Liver (tissue), 10 donors: Measurements from ENCODE around the gene PTCH2. TPM values are rescaled to one million over a fixed set of nuclear protein-coding genes. Genes with fewer than 3 reads are reported as not detected.
A peak's percentile ranks its signal among the peaks of the same experiment; 100 is the strongest.

Experiments
- DNase-seq: peaks from one replicate; pipeline ENCODE4 v3.0.0-alpha.2; 2017; ENCODE audit warnings: low spot score
- H3K27ac ChIP-seq, 2 donors: one replicate each; pipeline ENCODE4 v1.7.0; 2013; ENCODE audit warnings: inconsistent platforms in 2 of 2, low read length in 2 of 2, control low read depth in 1 of 2, low read depth in 1 of 2, mild to moderate bottlenecking in 1 of 2
- H3K27me3 ChIP-seq, 4 donors: one replicate each; pipeline versions ENCODE4 v1.6.1 to v1.7.0; 2013; ENCODE audit warnings: low read length in 3 of 4, inconsistent platforms in 1 of 4, mild to moderate bottlenecking in 1 of 4, moderate library complexity in 1 of 4; ENCODE audit not compliant: control insufficient read depth in 4 of 4, insufficient read depth in 4 of 4
- H3K36me3 ChIP-seq, 4 donors: one replicate each; pipeline versions ENCODE4 v1.6.1 to v1.7.0; 2013; ENCODE audit warnings: low read length in 3 of 4, mild to moderate bottlenecking in 3 of 4, low read depth in 1 of 4, moderate library complexity in 1 of 4; ENCODE audit not compliant: control insufficient read depth in 4 of 4, insufficient read depth in 3 of 4
- H3K4me1 ChIP-seq, 4 donors: one replicate each; pipeline versions ENCODE4 v1.6.1 to v1.7.0; 2013; ENCODE audit warnings: low read length in 3 of 4, mild to moderate bottlenecking in 3 of 4, moderate library complexity in 1 of 4; ENCODE audit not compliant: control insufficient read depth in 4 of 4, insufficient read depth in 4 of 4
- H3K4me3 ChIP-seq, 3 donors: one replicate each; pipeline versions ENCODE4 v1.6.1 to v1.7.0; 2013; ENCODE audit warnings: low read length in 3 of 3, control low read depth in 1 of 3, low read depth in 1 of 3, mild to moderate bottlenecking in 1 of 3
- H3K9ac ChIP-seq, 2 donors: one replicate each; pipeline ENCODE4 v1.7.0; 2013; ENCODE audit warnings: low read length in 2 of 2, mild to moderate bottlenecking in 2 of 2, moderate library complexity in 2 of 2, control low read depth in 1 of 2, low read depth in 1 of 2
- H3K9me3 ChIP-seq, 4 donors: one replicate each; pipeline versions ENCODE4 v1.6.1 to v1.7.0; 2013; ENCODE audit warnings: low read length in 3 of 4; ENCODE audit not compliant: control insufficient read depth in 4 of 4
- ATF3 ChIP-seq: IDR thresholded peaks from 2 replicates; pipeline ENCODE4 v1.6.1; 2016; ENCODE audit warnings: antibody characterized with exemption
- EGR1 ChIP-seq, 2 donors: IDR thresholded peaks; 2 replicates each; pipeline ENCODE4 v1.6.1; 2016 to 2018; ENCODE audit warnings: antibody characterized with exemption in 2 of 2, low read depth in 2 of 2
- FOXA1 ChIP-seq: IDR thresholded peaks from 2 replicates; pipeline ENCODE4 v1.6.1; 2016; ENCODE audit warnings: antibody characterized with exemption
- FOXA2 ChIP-seq: IDR thresholded peaks from 2 replicates; pipeline ENCODE4 v1.6.1; 2016; ENCODE audit warnings: antibody characterized with exemption
- GABPA ChIP-seq, 2 donors: IDR thresholded peaks in 1 of 2; conservative IDR thresholded peaks in 1 of 2; 2 replicates each; pipeline ENCODE4 v1.6.1; 2016; ENCODE audit warnings: antibody characterized with exemption in 2 of 2, mild to moderate bottlenecking in 1 of 2, moderate library complexity in 1 of 2
- HNF4A ChIP-seq, 2 donors: conservative IDR thresholded peaks; 2 replicates each; pipeline ENCODE4 v1.6.1; 2016; ENCODE audit warnings: antibody characterized with exemption in 2 of 2, mild to moderate bottlenecking in 2 of 2
- JUND ChIP-seq, 2 donors: IDR thresholded peaks; 2 replicates each; pipeline ENCODE4 v1.6.1; 2016; ENCODE audit warnings: antibody characterized with exemption in 2 of 2
- MAX ChIP-seq: IDR thresholded peaks from 2 replicates; pipeline ENCODE4 v1.6.1; 2016; ENCODE audit warnings: antibody characterized with exemption
- NR2F2 ChIP-seq: IDR thresholded peaks from 2 replicates; pipeline ENCODE4 v1.6.1; 2016; ENCODE audit warnings: antibody characterized with exemption
- RAD21 ChIP-seq, 2 donors: IDR thresholded peaks; 2 replicates each; pipeline ENCODE4 v1.6.1; 2016; ENCODE audit warnings: antibody characterized with exemption in 2 of 2, mild to moderate bottlenecking in 2 of 2
- REST ChIP-seq: IDR thresholded peaks from 2 replicates; pipeline ENCODE4 v1.6.1; 2016; ENCODE audit warnings: antibody characterized with exemption, mild to moderate bottlenecking
- RXRA ChIP-seq, 2 donors: IDR thresholded peaks; 2 replicates each; pipeline ENCODE4 v1.6.1; 2017 to 2018; ENCODE audit warnings: antibody characterized with exemption in 2 of 2, mild to moderate bottlenecking in 1 of 2
- SP1 ChIP-seq: IDR thresholded peaks from 2 replicates; pipeline ENCODE4 v1.6.1; 2018; ENCODE audit warnings: antibody characterized with exemption, mild to moderate bottlenecking
- TAF1 ChIP-seq: conservative IDR thresholded peaks from 2 replicates; pipeline ENCODE4 v1.6.1; 2016; ENCODE audit warnings: antibody characterized with exemption, mild to moderate bottlenecking
- YY1 ChIP-seq: IDR thresholded peaks from 2 replicates; pipeline ENCODE4 v1.6.1; 2016; ENCODE audit warnings: antibody characterized with exemption, mild to moderate bottlenecking
- ZBTB33 ChIP-seq: IDR thresholded peaks from 2 replicates; pipeline ENCODE4 v1.6.1; 2016; ENCODE audit warnings: antibody characterized with exemption
- WGBS: extraction: QIAGEN DNeasy Blood & Tissue Kit; methylation state at CpG from one replicate; pipeline ENCODE4 v1.1.7; 2013; 5-methylcytosine and 5-hydroxymethylcytosine counted together
- polyA plus RNA-seq, 2 donors: library from polyadenylated mRNA; stranded (reverse) in 1 of 2; unstranded in 1 of 2; fragments of 200-250 nt in 1 of 2; fragments of >200 nt in 1 of 2; fragmentation: Nextera tagmentation in 1 of 2; extraction: Ambion mirVana in 1 of 2; gene quantifications; one replicate each; pipeline versions ENCODE4 v1.2.1 to v1.2.3, GENCODE V29; 2013 to 2015
- small RNA-seq: library from RNA; depleted of rRNA; stranded (forward); fragments of <200 nt; gene quantifications from one replicate; pipeline ENCODE3, GENCODE V24; 2014
- total RNA-seq, 2 donors: library from RNA; depleted of rRNA; stranded (reverse); fragments of >200 nt; gene quantifications; one replicate each; pipeline ENCODE4 v1.2.3, GENCODE V29; 2014
- donor health status: healthy.
- donor health status: healthy.
- donor health status: healthy.
- donor health status: healthy.
- donor health status: healthy.

The PTCH2 gene
- total and polyA plus RNA-seq, 4 donors, result 0.14 to 0.24 (median 0.16) TPM

GRCh38 chr1:44775078-44775929 lies 67.7 kb downstream of the PTCH2 start, which contains the start of gene RPS8:
RPS8 (plus strand) TSS chr1:44775540; CDS start chr1:44775597, 57 bp downstream.
- WGBS, result under 1% methylated on average over 65 of the region's 65 CpGs
- peaks cover 0 to 17% (median 8%) of the 10 kb centered on the region in 4 donors for H3K4me1 ChIP-seq

More at GRCh38 chr1:44775078-44775929, 67.7 kb downstream of the PTCH2 start, which contains the start of gene RPS8:
- Histone ChIP-seq H3K4me3 (peak within 1 kb of the TSS; percentile 75 to 97 (median 96)), H3K9ac (peak within 1 kb of the TSS; percentile 96 to 99), H3K27ac (peak within 1 kb of the TSS; percentile 92 to 99), H3K36me3 (peaks cover 5 to 26% (median 16%) of the 10 kb centered on the region in 4 donors), H3K9me3 (no peaks in the 10 kb centered on the region), H3K27me3 (no peaks in the 10 kb centered on the region)
- TF ChIP-seq TAF1 (peak; percentile 97), JUND (IDR thresholded peaks at IDR 0.05) (peak in 1 of 2 donors; percentile 31), FOXA1 (no peak), MAX (peak; percentile 76), SP1 (peak; percentile 75), ATF3 (no peak), GABPA (IDR thresholded peaks at IDR 0.05 in 1 of 2, conservative IDR thresholded peaks at IDR 0.05 in 1 of 2) (peak in 1 of 2 donors; percentile 60), ZBTB33 (peak; percentile 94), RAD21 (IDR thresholded peaks at IDR 0.05) (peak in 1 of 2 donors; percentile 32), HNF4A (conservative IDR thresholded peaks at IDR 0.05) (no peak), NR2F2 (peak; percentile 77), RXRA (IDR thresholded peaks at IDR 0.05) (peak; percentile 57 to 65), YY1 (peak; percentile 92), FOXA2 (no peak), EGR1 (IDR thresholded peaks at IDR 0.05; ENCODE audit: low read depth in 2 of 2) (no peak), REST (peak; percentile 91)
- peak; percentile 91 for DNase-seq

Small RNA genes within 50 kb of the gene (small RNA-seq; reads per million reads assigned to genes)
- gene AL136380.1 (not detected), gene SNORD38A (58.1 reads per million, percentile 97 among the genes with 10 or more reads in this experiment), gene SNORD38B (not detected), gene SNORD46 (1,727 reads per million, percentile 99 among the genes with 10 or more reads in this experiment), gene SNORD55 (not detected)

Other genes starting within 250 kb of the PTCH2 start
- gene TMEM53, start 168.8 kb downstream of the PTCH2 start, total RNA-seq, result 10 to 100 TPM in 1 of 2 donors, 1 to 10 TPM in 1; 9.9 to 23.6 TPM
- 10 to 100 TPM; 35.2 to 89.2 TPM for gene TMEM53, start 168.8 kb downstream of the PTCH2 start, polyA plus RNA-seq
- gene ARMH1, start 168.5 kb downstream of the PTCH2 start, total RNA-seq, result 10 to 100 TPM in 1 of 2 donors, 1 to 10 TPM in 1; 3.0 to 20.3 TPM
- 1 to 10 TPM; 2.2 to 8.0 TPM for gene ARMH1, start 168.5 kb downstream of the PTCH2 start, polyA plus RNA-seq
- not detected for gene RNU5D-1, start 112.1 kb downstream of the PTCH2 start, total RNA-seq
- not detected for gene RNU5D-1, start 112.1 kb downstream of the PTCH2 start, polyA plus RNA-seq
- gene KIF2C, start 103.4 kb downstream of the PTCH2 start, total RNA-seq, result 10 to 100 TPM in 1 of 2 donors, under 1 TPM in 1; 0.17 to 26.7 TPM
- gene KIF2C, start 103.4 kb downstream of the PTCH2 start, polyA plus RNA-seq, result 1 to 10 TPM in 1 of 2 donors, under 1 TPM in 1; 0.21 to 1.3 TPM
- 100 to 1,000 TPM; 474 to 891 TPM for gene RPS8, start 67.7 kb downstream of the PTCH2 start, total RNA-seq
- 100 to 1,000 TPM; 258 to 676 TPM for gene RPS8, start 67.7 kb downstream of the PTCH2 start, polyA plus RNA-seq
- gene BEST4, start 55.1 kb downstream of the PTCH2 start, total RNA-seq, result under 1 TPM in 1 of 2 donors, not detected in 1; 0.05 TPM
- gene BEST4, start 55.1 kb downstream of the PTCH2 start, polyA plus RNA-seq, result not detected
- gene PLK3, start 42.9 kb downstream of the PTCH2 start, total RNA-seq, result 1 to 10 TPM; 2.3 to 5.7 TPM
- gene PLK3, start 42.9 kb downstream of the PTCH2 start, polyA plus RNA-seq, result 1 to 10 TPM; 1.5 to 2.2 TPM
- gene DYNLT4, start 35.9 kb downstream of the PTCH2 start, total RNA-seq, result under 1 TPM in 1 of 2 donors, not detected in 1; 0.50 TPM
- gene DYNLT4, start 35.9 kb downstream of the PTCH2 start, polyA plus RNA-seq, result under 1 TPM in 1 of 2 donors, not detected in 1; 0.29 TPM
- 1 to 10 TPM; 1.3 to 3.1 TPM for gene BTBD19, start 34.7 kb downstream of the PTCH2 start, total RNA-seq
- gene BTBD19, start 34.7 kb downstream of the PTCH2 start, polyA plus RNA-seq, result 1 to 10 TPM; 2.5 to 2.7 TPM
- gene EIF2B3, start 143.3 kb upstream of the PTCH2 start, total RNA-seq, result 10 to 100 TPM; 11.8 to 35.2 TPM
- gene EIF2B3, start 143.3 kb upstream of the PTCH2 start, polyA plus RNA-seq, result 10 to 100 TPM; 16.4 to 22.2 TPM
- gene HECTD3, start 168.1 kb upstream of the PTCH2 start, total RNA-seq, result 10 to 100 TPM; 18.9 to 29.5 TPM
- gene HECTD3, start 168.1 kb upstream of the PTCH2 start, polyA plus RNA-seq, result 10 to 100 TPM; 15.9 to 32.9 TPM
- gene UROD, start 169.0 kb upstream of the PTCH2 start, total RNA-seq, result 100 to 1,000 TPM in 1 of 2 donors, 10 to 100 TPM in 1; 78.5 to 717 TPM
- 100 to 1,000 TPM in 1 of 2 donors, 10 to 100 TPM in 1; 93.3 to 110 TPM for gene UROD, start 169.0 kb upstream of the PTCH2 start, polyA plus RNA-seq